RWPE2 (cell line): ENCODE results near the gene RAB11FIP5.

Source experiments
- ATAC-seq: fragments of 200-7000 bp; cut with Tn5 transposase; 3 replicates; pipeline ENCODE4 v1.9.1; 2021; ENCODE audit warnings: low read depth
- DNase-seq: peaks from one replicate; pipeline ENCODE4 v3.0.0-alpha.2; 2020; ENCODE audit warnings: low spot score
- H3K27ac ChIP-seq: fragments of 450-650 bp; 2 replicates; pipeline ENCODE4 v1.5.1; 2017; ENCODE audit warnings: mild to moderate bottlenecking; ENCODE audit not compliant: poor library complexity, severe bottlenecking
- H3K27me3 ChIP-seq: fragments of 250-450 bp; sonication (Bioruptor Pico); 2 replicates; pipeline ENCODE4 v1.5.1; 2021; ENCODE audit warnings: mild to moderate bottlenecking, moderate library complexity; ENCODE audit not compliant: insufficient read depth, poor library complexity, severe bottlenecking
- H3K36me3 ChIP-seq: fragments of 250-450 bp; sonication (Bioruptor Pico); 2 replicates; pipeline ENCODE4 v1.5.1; 2020; ENCODE audit warnings: low read depth, mild to moderate bottlenecking, moderate library complexity
- H3K4me1 ChIP-seq: fragments of 250-450 bp; sonication (Bioruptor Pico); 2 replicates; pipeline ENCODE4 v1.5.1; 2021; ENCODE audit warnings: mild to moderate bottlenecking, moderate library complexity; ENCODE audit not compliant: insufficient read depth, poor library complexity, severe bottlenecking
- H3K4me3 ChIP-seq: fragments of 250-450 bp; sonication (Bioruptor Pico); 2 replicates; pipeline ENCODE4 v1.5.1; 2021; ENCODE audit warnings: mild to moderate bottlenecking, moderate library complexity; ENCODE audit not compliant: severe bottlenecking
- H3K9me3 ChIP-seq: fragments of 250-450 bp; sonication (Bioruptor Pico); 2 replicates; pipeline ENCODE4 v1.5.1; 2021; ENCODE audit warnings: mild to moderate bottlenecking, moderate library complexity; ENCODE audit not compliant: severe bottlenecking
- CTCF ChIP-seq: fragments of 450-650 bp; IDR thresholded peaks from one replicate; pipeline ENCODE4 v1.5.1; 2017; ENCODE audit warnings: mild to moderate bottlenecking, moderate library complexity; ENCODE audit not compliant: poor library complexity, severe bottlenecking

Gene RAB11FIP5

GRCh38 chr2:73089270-73090030 lies 23.3 kb downstream of the RAB11FIP5 start:
- Histone ChIP-seq H3K36me3 (peaks cover 28% of the 10 kb centered on the region), H3K4me3 (no peak overlapping the region), H3K4me1 (peaks cover 12% of the 10 kb centered on the region), H3K27ac (peak overlapping the region; percentile 78), H3K9me3 (no peaks in the 10 kb centered on the region), H3K27me3 (no peaks in the 10 kb centered on the region)
- TF ChIP-seq CTCF: no peak
- peak; percentile 97 for ATAC-seq
- peak; percentile 96 for DNase-seq

- peak overlapping the region; percentile 78 for H3K27ac ChIP-seq
Measured at GRCh38 chr2:73088703-73089102, 24.0 kb downstream of the RAB11FIP5 start.

GRCh38 chr2:73088211-73088610 lies 24.5 kb downstream of the RAB11FIP5 start:
- Histone ChIP-seq H3K9me3 (no peaks in the 10 kb centered on the region), H3K27me3 (no peaks in the 10 kb centered on the region), H3K27ac (peak overlapping the region; percentile 78), H3K4me1 (peaks cover 12% of the 10 kb centered on the region), H3K36me3 (peaks cover 29% of the 10 kb centered on the region), H3K4me3 (no peak overlapping the region)
- TF ChIP-seq CTCF: no peak
- DNase-seq (no peak), ATAC-seq (no peak)

More at GRCh38 chr2:73088703-73089102, 24.0 kb downstream of the RAB11FIP5 start:
- ATAC-seq (no peak), DNase-seq (no peak)
- Histone ChIP-seq H3K27me3 (no peaks in the 10 kb centered on the region), H3K4me1 (peaks cover 12% of the 10 kb centered on the region), H3K9me3 (no peaks in the 10 kb centered on the region), H3K36me3 (peaks cover 29% of the 10 kb centered on the region), H3K4me3 (no peak overlapping the region)
- TF ChIP-seq CTCF: no peak

GRCh38 chr2:73087311-73087710 lies 25.4 kb downstream of the RAB11FIP5 start:
- no peak for TF ChIP-seq CTCF

GRCh38 chr2:73085691-73086090 lies 27.1 kb downstream of the RAB11FIP5 start:
- DNase-seq: no peak
- peak; percentile 91 for TF ChIP-seq CTCF
- Histone ChIP-seq H3K27me3 (no peaks in the 10 kb centered on the region), H3K9me3 (no peaks in the 10 kb centered on the region), H3K4me1 (peaks cover 12% of the 10 kb centered on the region), H3K36me3 (peaks cover 32% of the 10 kb centered on the region), H3K27ac (no peak overlapping the region), H3K4me3 (no peak overlapping the region)
- peak; percentile 36 for ATAC-seq

More at GRCh38 chr2:73087311-73087710, 25.4 kb downstream of the RAB11FIP5 start:
- ATAC-seq (no peak), DNase-seq (no peak)
- Histone ChIP-seq H3K36me3 (peaks cover 29% of the 10 kb centered on the region), H3K27me3 (no peaks in the 10 kb centered on the region), H3K9me3 (no peaks in the 10 kb centered on the region), H3K27ac (no peak overlapping the region), H3K4me1 (peaks cover 12% of the 10 kb centered on the region), H3K4me3 (no peak overlapping the region)
